NT2/D1 (cell line): ENCODE data around the gene IL1F10.

Experiments used
- YY1 ChIP-seq: IDR thresholded peaks from 2 replicates; pipeline ENCODE4 v1.6.1; 2011; ENCODE audit not compliant: insufficient read length, insufficient read depth
- ZNF274 ChIP-seq: IDR thresholded peaks from 2 replicates; pipeline ENCODE4 v1.6.1; 2011; ENCODE audit warnings: mild to moderate bottlenecking, low read depth, low read length

GRCh38 chr2:113018509-113018908 lies 49.3 kb upstream of the IL1F10 start:
- TF ChIP-seq YY1, result no peak
- TF ChIP-seq ZNF274, result no peak
